Measurements from ENCODE around the gene RAB9B. TPM values are rescaled to one million over a fixed set of nuclear protein-coding genes. Genes with fewer than 3 reads are reported as not detected.

Gene RAB9B
- total RNA-seq, 1 experiment from 2014 or later, result 0.62 TPM

GRCh38 chrX:103845165-103845653 lies 13.2 kb upstream of the RAB9B start:
- intact Hi-C loops (cut with micrococcal nuclease; ENCODE audit: unreplicated experiment), result loop anchor here (1.0 to 10.0 kb wide), 3 partner anchors 96 to 290 kb away; partner anchors contain the start of gene ZCCHC18
- Histone ChIP-seq H3K4me3 (ENCODE audit: low read depth in 2 of 2, low read length in 2 of 2) (no peak overlapping the region), H3K4me1 (ENCODE audit: control insufficient read depth, insufficient read depth, low read length) (no peaks in the 10 kb centered on the region), H3K36me3 (ENCODE audit: control insufficient read depth, insufficient read depth, low read length) (no peaks in the 10 kb centered on the region), H3K9me3 (ENCODE audit: control insufficient read depth, insufficient read depth, low read depth, low read length) (no peaks in the 10 kb centered on the region), H3K27me3 (ENCODE audit: control insufficient read depth, insufficient read depth, low read length) (no peaks in the 10 kb centered on the region; the same call in 1 of the 2 replicates), H3K27ac (ENCODE audit: low read length) (no peak overlapping the region)
- peak; percentile 63 for DNase-seq (ENCODE audit: low read depth, low spot score)
- CTCF ChIA-PET, result interaction anchor here (0.7 to 2.3 kb wide), 4 partner anchors 13 to 96 kb away, joined by 3 to 9 read pairs (median 5); partner anchors contain the start of gene RAB9B
- in situ Hi-C loops (cut with HindIII; ENCODE audit: low pct_unique_long_range_greater_than_20kb, low sequenced_read_pairs), result no loop called here
- no TSS peak for BruUV-seq (replicated peaks)
- no peak for TF ChIP-seq POLR2AphosphoS5 (IDR thresholded peaks at IDR 0.05; ENCODE audit: low read depth, low read length)
- TF ChIP-seq CTCF (IDR thresholded peaks at IDR 0.05), result peak; percentile 81
- POLR2A ChIA-PET, result no interaction called here
- peak; percentile 96 for ATAC-seq

GRCh38 chrX:103839404-103839803 lies 7.3 kb upstream of the RAB9B start:
- intact Hi-C loops (cut with micrococcal nuclease; ENCODE audit: unreplicated experiment) (no loop called here), in situ Hi-C loops (cut with HindIII; ENCODE audit: low pct_unique_long_range_greater_than_20kb, low sequenced_read_pairs) (no loop called here)
- Histone ChIP-seq H3K4me3 (ENCODE audit: low read depth in 2 of 2, low read length in 2 of 2) (no peak overlapping the region), H3K9me3 (ENCODE audit: control insufficient read depth, insufficient read depth, low read depth, low read length) (no peaks in the 10 kb centered on the region), H3K27me3 (ENCODE audit: control insufficient read depth, insufficient read depth, low read length) (peaks cover 13% of the 10 kb centered on the region), H3K36me3 (ENCODE audit: control insufficient read depth, insufficient read depth, low read length) (no peaks in the 10 kb centered on the region), H3K27ac (ENCODE audit: low read length) (no peak overlapping the region), H3K4me1 (ENCODE audit: control insufficient read depth, insufficient read depth, low read length) (no peaks in the 10 kb centered on the region)
- ATAC-seq, result no peak
- ChIA-PET POLR2A (no interaction called here), CTCF (no interaction called here)
- DNase-seq (ENCODE audit: low read depth, low spot score), result no peak
- TF ChIP-seq SIN3A (IDR thresholded peaks at IDR 0.05; ENCODE audit: borderline replicate concordance, insufficient read depth, low read depth, low read length) (no peak), TCF7L2 (IDR thresholded peaks at IDR 0.05; ENCODE audit: low read depth, low read length) (no peak), REST (IDR thresholded peaks at IDR 0.05; ENCODE audit: insufficient read depth in 1 of 2, low read depth in 2 of 2, low read length in 1 of 2) (no peak), CTCF (IDR thresholded peaks at IDR 0.05) (no peak), POLR2AphosphoS5 (IDR thresholded peaks at IDR 0.05; ENCODE audit: low read depth, low read length) (no peak)
- no TSS peak for BruUV-seq (replicated peaks)
